H1 (cell line): ENCODE data around the gene EPHA10. TPM values are rescaled to one million over a fixed set of nuclear protein-coding genes. Genes with fewer than 3 reads are reported as not detected.

ENCODE experiments used
- CTCF ChIA-PET: fragments of 300-600 bp; sonication (Branson Sonifier 250); formaldehyde crosslinking; loops from one replicate; lab custom pipeline; 2021; ENCODE audit not compliant: partially characterized antibody; lab: Charles Lee
- POLR2A ChIA-PET: fragments of 300-600 bp; sonication (Branson Sonifier 250); formaldehyde crosslinking; loops from one replicate; lab custom pipeline; 2021; ENCODE audit warnings: inconsistent platforms; ENCODE audit not compliant: partially characterized antibody; lab: Charles Lee
- DNase-seq, 2 experiments: peaks; one replicate each; pipeline versions ENCODE4 v3.0.0 to v3.0.0-alpha.2; 2010 to 2022; ENCODE audit warnings: low spot score in 2 of 2, low read depth in 1 of 2, mixed read lengths in 1 of 2
- FAIRE-seq: peaks from 2 replicates; lab custom pipeline; 2011; peaks lifted over from hg19 to GRCh38; lab: Jason Lieb, UNC
- H2AFZ ChIP-seq: 2 replicates; pipeline ENCODE4 v1.8.1; 2012; ENCODE audit warnings: low read length, inconsistent platforms
- H2AK5ac ChIP-seq: 2 replicates; pipeline ENCODE4 v1.6.1; 2013; ENCODE audit warnings: low read depth, low read length
- H2BK120ac ChIP-seq: replicated peaks from 2 replicates; pipeline ENCODE3; 2013; ENCODE audit warnings: low read depth, low read length, inconsistent platforms
- H2BK12ac ChIP-seq: 2 replicates; pipeline ENCODE4 v1.6.1; 2013; ENCODE audit warnings: low read depth, low read length
- H2BK15ac ChIP-seq: 2 replicates; pipeline ENCODE4 v1.6.1; 2013; ENCODE audit warnings: low read length
- H2BK20ac ChIP-seq: 2 replicates; pipeline ENCODE4 v1.6.1; 2013; ENCODE audit warnings: low read length
- H2BK5ac ChIP-seq: 2 replicates; pipeline ENCODE4 v1.6.1; 2013; ENCODE audit warnings: low read depth, low read length
- H3K14ac ChIP-seq: 2 replicates; pipeline ENCODE4 v1.6.1; 2013; ENCODE audit warnings: inconsistent platforms; ENCODE audit not compliant: insufficient read length
- H3K18ac ChIP-seq: 2 replicates; pipeline ENCODE4 v1.6.1; 2013; ENCODE audit warnings: low read length; ENCODE audit errors: extremely low read depth
- H3K23ac ChIP-seq: 2 replicates; pipeline ENCODE4 v1.6.1; 2013; ENCODE audit warnings: inconsistent platforms; ENCODE audit not compliant: insufficient read length
- H3K23me2 ChIP-seq: 2 replicates; pipeline ENCODE4 v1.6.1; 2013; ENCODE audit warnings: low read depth, low read length
- H3K27ac ChIP-seq: 2 replicates; pipeline ENCODE4 v1.6.1; 2011; ENCODE audit warnings: low read depth, low read length, inconsistent platforms
- H3K27me3 ChIP-seq, 4 experiments: replicated peaks in 1 of 4; 1 replicate in 1 of 4; 2 replicates in 3 of 4; pipeline versions ENCODE4 v1.6.1 to v1.8.1; 2011 to 2013; ENCODE audit warnings: low read length in 3 of 4, mild to moderate bottlenecking in 3 of 4, inconsistent platforms in 2 of 4, mixed read lengths in 2 of 4, moderate library complexity in 1 of 4; ENCODE audit not compliant: control insufficient read depth in 3 of 4, insufficient read depth in 3 of 4; ENCODE audit errors: extremely low read depth in 1 of 4
- H3K36me3 ChIP-seq, 4 experiments: 2 replicates each; pipeline versions ENCODE4 v1.6.1 to v1.8.1; 2011 to 2013; ENCODE audit warnings: mild to moderate bottlenecking in 4 of 4, low read length in 3 of 4, moderate library complexity in 2 of 4, control low read depth in 1 of 4, inconsistent platforms in 1 of 4; ENCODE audit not compliant: insufficient read depth in 4 of 4, control insufficient read depth in 2 of 4
- H3K4ac ChIP-seq: replicated peaks from 2 replicates; pipeline ENCODE3; 2013; ENCODE audit warnings: low read length, low read depth, mixed read lengths, inconsistent platforms; ENCODE audit not compliant: insufficient read length
- H3K4me1 ChIP-seq, 4 experiments: replicated peaks in 1 of 4; 1 replicate in 1 of 4; 2 replicates in 3 of 4; pipeline versions ENCODE4 v1.6.1 to v1.8.1; 2011 to 2013; ENCODE audit warnings: low read length in 3 of 4, inconsistent platforms in 2 of 4, mixed read lengths in 1 of 4; ENCODE audit not compliant: insufficient read depth in 4 of 4, control insufficient read depth in 3 of 4
- H3K4me2 ChIP-seq, 2 experiments: 2 replicates each; pipeline versions ENCODE4 v1.6.1 to v1.8.1; 2011 to 2013; ENCODE audit warnings: low read depth in 2 of 2, low read length in 2 of 2, control low read depth in 1 of 2, inconsistent platforms in 1 of 2, mild to moderate bottlenecking in 1 of 2; ENCODE audit not compliant: insufficient read depth in 1 of 2
- H3K4me3 ChIP-seq, 4 experiments: fragments of 200-600, 300-600 bp in 1 of 4; sonication (generic), shearing (Covaris generic), sonication (Bioruptor Twin) in 1 of 4; 2 replicates each; pipeline versions ENCODE4 v1.5.1 to v1.8.1; 2011 to 2016; ENCODE audit warnings: low read length in 4 of 4, low read depth in 3 of 4, control low read depth in 2 of 4, inconsistent platforms in 2 of 4, mild to moderate bottlenecking in 2 of 4, mixed read lengths in 1 of 4, moderate library complexity in 1 of 4; ENCODE audit not compliant: insufficient read depth in 2 of 4; ENCODE audit errors: extremely low read depth in 1 of 4
- H3K56ac ChIP-seq: replicated peaks from 2 replicates; pipeline ENCODE3; 2013; ENCODE audit warnings: low read depth, mild to moderate bottlenecking, mixed read lengths, low read length, inconsistent platforms; ENCODE audit not compliant: insufficient read length
- H3K79me1 ChIP-seq: 2 replicates; pipeline ENCODE4 v1.6.1; 2013; ENCODE audit warnings: low read depth, low read length, control low read depth
- H3K79me2 ChIP-seq, 2 experiments: 2 replicates each; pipeline versions ENCODE4 v1.6.1 to v1.8.1; 2012 to 2013; ENCODE audit warnings: low read length in 2 of 2, mild to moderate bottlenecking in 2 of 2, inconsistent platforms in 1 of 2; ENCODE audit not compliant: insufficient read depth in 2 of 2, control insufficient read depth in 1 of 2
- H3K9ac ChIP-seq, 4 experiments: replicated peaks in 1 of 4; 1 replicate in 1 of 4; 2 replicates in 3 of 4; pipeline versions ENCODE4 v1.6.1 to v1.8.1; 2011 to 2013; ENCODE audit warnings: low read depth in 3 of 4, low read length in 3 of 4, control low read depth in 2 of 4, mild to moderate bottlenecking in 2 of 4, moderate library complexity in 2 of 4, inconsistent platforms in 1 of 4; ENCODE audit errors: extremely low read depth in 1 of 4
- H3K9me3 ChIP-seq, 2 experiments: 2 replicates each; pipeline versions ENCODE4 v1.6.1 to v1.8.1; 2012 to 2013; ENCODE audit warnings: mild to moderate bottlenecking in 2 of 2, moderate library complexity in 2 of 2, control low read depth in 1 of 2, inconsistent platforms in 1 of 2, low read depth in 1 of 2, low read length in 1 of 2, mixed read lengths in 1 of 2; ENCODE audit not compliant: insufficient read depth in 2 of 2
- H4K20me1 ChIP-seq, 2 experiments: replicated peaks in 1 of 2; 2 replicates each; pipeline versions ENCODE3 to v1.8.1; 2011 to 2013; ENCODE audit warnings: inconsistent platforms in 2 of 2, low read length in 2 of 2, mild to moderate bottlenecking in 1 of 2; ENCODE audit not compliant: insufficient read depth in 2 of 2, control insufficient read depth in 1 of 2
- H4K5ac ChIP-seq: 2 replicates; pipeline ENCODE4 v1.6.1; 2013; ENCODE audit warnings: low read length, low read depth, mixed read lengths, inconsistent platforms; ENCODE audit not compliant: insufficient read length
- H4K8ac ChIP-seq: 2 replicates; pipeline ENCODE4 v1.8.0; 2013; ENCODE audit warnings: mild to moderate bottlenecking, moderate library complexity, low read length, inconsistent platforms; ENCODE audit not compliant: insufficient read depth; ENCODE audit errors: extremely low read depth
- H4K91ac ChIP-seq: replicated peaks from 2 replicates; pipeline ENCODE3; 2013; ENCODE audit warnings: low read length, mixed read lengths, inconsistent platforms; ENCODE audit not compliant: insufficient read length
- KDM5A ChIP-seq: fragments of 200-600 bp; IDR thresholded peaks from 2 replicates; pipeline ENCODE4 v1.7.1; 2012; ENCODE audit warnings: mild to moderate bottlenecking, low read length, inconsistent platforms, mixed read lengths
- WGBS, 2 experiments: shearing (Covaris generic) in 1 of 2; methylation state at CpG; one replicate each; pipeline versions ENCODE4 v1.1.6 to v1.1.7; 2013 to 2015; ENCODE audit warnings: low lambda C conversion rate in 2 of 2, mixed read lengths in 2 of 2, inconsistent platforms in 1 of 2, low coverage in 1 of 2, missing lambda C conversion rate in 1 of 2; ENCODE audit not compliant: insufficient replicate concordance in 2 of 2, insufficient coverage in 1 of 2, insufficient read length in 1 of 2; ENCODE audit errors: extremely low coverage in 1 of 2, missing lambda C conversion rate in 1 of 2; 5-methylcytosine and 5-hydroxymethylcytosine counted together
- polyA plus RNA-seq, 7 experiments: library from polyadenylated mRNA; depleted of rRNA in 3 of 7; stranded (reverse) in 5 of 7; unstranded in 2 of 7; fragments of >200 nt in 5 of 7; fragments of 200-250 nt in 2 of 7; gene quantifications; 1 replicate in 5 of 7; 2 replicates in 1 of 7; 4 replicates in 1 of 7; pipeline versions ENCODE4 v1.2.1 to v1.2.3, GENCODE V29; 2011 to 2013; ENCODE audit warnings: missing spikeins in 2 of 7, mixed read lengths in 2 of 7
- total RNA-seq: library from RNA; stranded (reverse); fragmentation: NEBNext Ultra II Directional; extraction: Animal tissue kit (Norgen Biotek cat#: 25700); gene quantifications from 2 replicates; pipeline ENCODE4 v1.2.1, GENCODE V29; 2021

The EPHA10 gene
- total and polyA plus RNA-seq, 2 of the 8 experiments (the other 6 are each of a cell fraction or from before 2014, with no cell fraction given), result 0.54 to 1.0 TPM

DNA sequence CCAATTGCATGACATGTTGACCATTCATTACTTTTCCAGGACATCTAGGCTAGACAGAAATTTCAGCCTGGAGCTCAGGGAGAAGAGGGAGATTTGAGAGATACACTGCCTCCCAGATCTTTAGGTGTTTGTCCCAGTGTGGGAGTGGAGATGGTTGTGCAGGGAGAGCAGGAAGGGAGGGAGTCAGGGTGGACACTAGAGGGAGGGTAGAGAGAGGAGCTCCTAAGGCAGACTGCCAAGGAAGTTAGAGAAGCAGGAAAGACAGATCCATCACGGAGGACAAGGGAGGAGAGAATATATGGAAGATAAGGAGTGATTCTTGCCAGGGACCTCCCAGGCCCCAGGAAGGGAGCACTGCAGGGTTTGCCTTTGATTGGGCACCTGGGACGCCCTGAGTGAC is 63.9 kb downstream of the EPHA10 start:
- Histone ChIP-seq H2BK12ac (no peak overlapping the region), H4K91ac (no peak overlapping the region), H3K27ac (no peak overlapping the region), H3K4me3 (no peak overlapping the region), H2BK5ac (no peak overlapping the region), H2AFZ (no peak overlapping the region), H3K4ac (no peak overlapping the region), H4K8ac (no peak overlapping the region), H3K4me2 (no peak overlapping the region), H2BK120ac (no peak overlapping the region), H3K79me1 (no peaks in the 10 kb centered on the region), H4K20me1 (peaks cover 0 to 4% of the 10 kb centered on the region in 2 experiments), H3K27me3 (no peaks in the 10 kb centered on the region), H3K9me3 (no peaks in the 10 kb centered on the region), H3K23ac (no peak overlapping the region), H3K9ac (no peak overlapping the region), H2AK5ac (no peak overlapping the region), H3K79me2 (no peaks in the 10 kb centered on the region), H3K56ac (no peak overlapping the region), H3K23me2 (no peaks in the 10 kb centered on the region), H4K5ac (no peak overlapping the region), H2BK15ac (no peak overlapping the region), H3K18ac (no peak overlapping the region), H3K4me1 (no peaks in the 10 kb centered on the region), H3K14ac (no peak overlapping the region), H3K36me3 (peaks cover 16 to 72% (median 58%) of the 10 kb centered on the region in 4 experiments; a peak in 7 of 8 replicates), H2BK20ac (no peak overlapping the region)
- POLR2A ChIA-PET, result interaction anchor here (2.1 kb wide), 1 partner anchor 9 kb away, joined by 10 read pairs; the partner anchor contains the start of gene CDCA8
- no peak for FAIRE-seq
- 90% methylated on average over 2 of the region's 2 CpGs; no CpG with 5 or more reads in 1 of the 2 experiments for WGBS, 2 experiments
- no peak for DNase-seq
- CTCF ChIA-PET, result interaction anchor here (1.1 kb wide), 1 partner anchor 65 kb away, joined by 3 read pairs; no protein-coding TSS in a partner anchor
- no peak for TF ChIP-seq KDM5A
